Activated T-cell treated with anti-CD3 and anti-CD28 coated beads, Interleukin-2, amount 50 U/mL, for 4 hours (primary cell): Measurements from ENCODE around the gene OXCT1. TPM values are rescaled to one million over a fixed set of nuclear protein-coding genes. Genes with fewer than 3 reads are reported as not detected.

Source experiments
- ATAC-seq, 2 donors: fragments of 200-7000 bp; cut with Tn5 transposase; one replicate each; pipeline ENCODE4 v1.10.0; 2021
- DNase-seq: peaks from one replicate; pipeline ENCODE4 v3.0.0-alpha.2; 2020
- H3K27me3 Mint-ChIP-seq: one replicate; pipeline ENCODE4 v1.8.0; 2021; ENCODE audit warnings: low read depth, mixed read lengths
- H3K36me3 Mint-ChIP-seq: one replicate; pipeline ENCODE4 v1.8.0; 2022; ENCODE audit warnings: mixed read lengths; ENCODE audit not compliant: insufficient read depth
- H3K4me1 Mint-ChIP-seq: one replicate; pipeline ENCODE4 v1.8.0; 2021; ENCODE audit warnings: low read depth, mixed read lengths
- H3K4me3 Mint-ChIP-seq: one replicate; pipeline ENCODE4 v1.8.0; 2021; ENCODE audit warnings: mild to moderate bottlenecking, moderate library complexity, mixed read lengths
- H3K9me3 Mint-ChIP-seq: one replicate; pipeline ENCODE4 v1.8.0; 2021; ENCODE audit warnings: mixed read lengths
- total RNA-seq, 3 donors: library from RNA; stranded (reverse); gene quantifications; one replicate each; pipeline ENCODE4 v1.2.1, GENCODE V29; 2021

OXCT1 gene
- total RNA-seq, 3 donors from 2014 or later: 77.8 to 96.1 (median 89.7) TPM

- H3K4me3 Mint-ChIP-seq: no peak overlapping the region
- no peaks in the 10 kb centered on the region for H3K9me3 Mint-ChIP-seq
- ATAC-seq (no peak), DNase-seq (no peak)
- no peaks in the 10 kb centered on the region for H3K27me3 Mint-ChIP-seq
- peaks cover 44% of the 10 kb centered on the region for H3K36me3 Mint-ChIP-seq
- H3K4me1 Mint-ChIP-seq: no peaks in the 10 kb centered on the region
These were observed 80.0 kb downstream of the OXCT1 start for GRCh38 chr5:41790038-41790776.

DNA sequence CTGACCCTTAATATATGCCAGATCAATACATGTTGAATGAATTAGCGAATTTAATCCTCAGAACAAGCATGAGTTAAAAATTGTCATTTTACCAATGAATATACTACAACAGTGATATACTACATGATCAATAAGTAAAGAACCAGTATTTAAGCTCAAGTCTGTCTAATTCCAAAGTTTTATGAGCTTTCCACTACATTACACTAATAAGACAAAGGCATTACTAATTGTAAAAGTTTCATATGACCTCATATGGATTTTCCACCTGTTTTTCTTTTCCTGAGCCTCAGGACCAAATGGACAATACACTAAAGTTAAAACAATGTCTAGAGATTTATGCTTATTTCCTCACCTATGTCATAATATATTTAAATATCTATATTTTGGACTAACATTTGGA is 80.8 kb downstream of the OXCT1 start:
- Mint-ChIP-seq H3K4me3 (no peak overlapping the region), H3K9me3 (no peaks in the 10 kb centered on the region), H3K4me1 (no peaks in the 10 kb centered on the region), H3K36me3 (peaks cover 47% of the 10 kb centered on the region), H3K27me3 (no peaks in the 10 kb centered on the region)
- DNase-seq: no peak
- ATAC-seq: no peak

DNA sequence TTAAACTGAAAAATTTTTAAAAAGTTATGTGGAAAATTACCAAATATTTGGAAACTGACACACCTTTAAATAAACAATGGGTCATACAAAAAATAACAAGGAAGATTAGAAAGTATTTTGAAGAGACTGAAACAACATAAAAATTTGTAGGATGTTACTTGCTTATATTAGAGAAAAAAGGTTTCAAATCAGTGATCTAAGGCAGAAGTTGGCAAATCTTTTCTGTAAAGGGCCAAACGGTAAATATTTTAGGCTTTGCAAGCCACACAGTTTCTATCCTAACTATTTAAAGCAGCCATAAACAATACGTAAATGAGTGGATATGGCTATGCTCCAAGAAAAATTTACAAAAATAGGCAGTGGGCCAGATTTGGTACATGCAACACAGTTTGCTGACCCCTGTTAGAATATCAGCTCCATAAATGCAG is 81.3 kb downstream of the OXCT1 start:
- DNase-seq (no peak), ATAC-seq (no peak)
- no peaks in the 10 kb centered on the region for H3K9me3 Mint-ChIP-seq
- no peaks in the 10 kb centered on the region for H3K4me1 Mint-ChIP-seq
- peaks cover 48% of the 10 kb centered on the region for H3K36me3 Mint-ChIP-seq
- no peak overlapping the region for H3K4me3 Mint-ChIP-seq
- no peaks in the 10 kb centered on the region for H3K27me3 Mint-ChIP-seq

GRCh38 chr5:41787265-41787664 is 83.0 kb downstream of the OXCT1 start:
- no peak overlapping the region for H3K4me3 Mint-ChIP-seq
- no peak for DNase-seq
- ATAC-seq: no peak
- H3K27me3 Mint-ChIP-seq: no peaks in the 10 kb centered on the region
- peaks cover 52% of the 10 kb centered on the region for H3K36me3 Mint-ChIP-seq
- no peaks in the 10 kb centered on the region for H3K9me3 Mint-ChIP-seq
- H3K4me1 Mint-ChIP-seq: no peaks in the 10 kb centered on the region

DNA sequence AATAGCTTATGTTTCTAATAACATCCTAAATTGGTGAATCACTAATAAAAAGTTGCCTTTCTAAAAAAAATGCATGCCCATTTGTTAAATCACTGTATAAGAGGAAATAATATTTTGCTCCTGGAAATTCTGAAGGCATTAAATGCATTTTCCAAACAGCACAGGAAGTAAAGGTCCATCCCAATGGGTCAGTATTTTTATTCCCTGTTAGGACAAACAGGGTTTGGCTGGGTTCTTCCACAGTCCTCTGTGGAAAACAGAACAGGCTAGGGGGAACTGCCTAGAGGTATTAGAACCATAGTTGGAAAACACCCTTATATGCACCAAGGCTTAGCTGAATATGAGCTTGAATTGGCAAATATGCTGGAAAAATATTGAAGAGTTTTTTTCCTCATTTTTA is 85.2 kb downstream of the OXCT1 start:
- Mint-ChIP-seq H3K4me1 (no peaks in the 10 kb centered on the region), H3K4me3 (no peak overlapping the region), H3K27me3 (no peaks in the 10 kb centered on the region), H3K9me3 (no peaks in the 10 kb centered on the region), H3K36me3 (peaks cover 46% of the 10 kb centered on the region)
- DNase-seq (no peak), ATAC-seq (no peak)

DNA sequence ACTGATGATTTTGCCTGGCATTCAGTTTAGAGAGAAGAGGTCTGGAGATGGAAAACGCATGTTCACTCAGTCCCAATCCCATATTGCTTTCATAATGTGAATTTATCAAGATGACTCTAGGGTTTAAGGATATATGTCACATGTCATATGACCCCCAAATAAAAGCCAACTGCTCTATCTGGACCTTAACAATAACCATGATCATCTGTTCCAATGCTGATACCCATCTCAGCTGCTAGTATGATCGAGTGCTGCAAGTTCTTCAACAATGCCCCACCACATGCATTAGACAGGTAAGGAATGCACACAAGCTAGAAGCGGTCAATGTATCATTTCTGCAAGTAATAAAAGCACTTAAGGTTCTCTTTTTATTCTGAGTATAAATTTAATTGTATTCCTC is 91.8 kb downstream of the OXCT1 start:
- ATAC-seq (no peak), DNase-seq (no peak)
- no peaks in the 10 kb centered on the region for H3K9me3 Mint-ChIP-seq
- peaks cover 24% of the 10 kb centered on the region for H3K36me3 Mint-ChIP-seq
- H3K4me3 Mint-ChIP-seq: no peak overlapping the region
- H3K27me3 Mint-ChIP-seq: no peaks in the 10 kb centered on the region
- H3K4me1 Mint-ChIP-seq: no peaks in the 10 kb centered on the region

GRCh38 chr5:41776435-41776834 is 93.8 kb downstream of the OXCT1 start:
- DNase-seq (no peak), ATAC-seq (no peak)
- Mint-ChIP-seq H3K4me1 (peaks cover 4% of the 10 kb centered on the region), H3K36me3 (peaks cover 22% of the 10 kb centered on the region), H3K27me3 (no peaks in the 10 kb centered on the region), H3K4me3 (no peak overlapping the region), H3K9me3 (no peaks in the 10 kb centered on the region)

DNA sequence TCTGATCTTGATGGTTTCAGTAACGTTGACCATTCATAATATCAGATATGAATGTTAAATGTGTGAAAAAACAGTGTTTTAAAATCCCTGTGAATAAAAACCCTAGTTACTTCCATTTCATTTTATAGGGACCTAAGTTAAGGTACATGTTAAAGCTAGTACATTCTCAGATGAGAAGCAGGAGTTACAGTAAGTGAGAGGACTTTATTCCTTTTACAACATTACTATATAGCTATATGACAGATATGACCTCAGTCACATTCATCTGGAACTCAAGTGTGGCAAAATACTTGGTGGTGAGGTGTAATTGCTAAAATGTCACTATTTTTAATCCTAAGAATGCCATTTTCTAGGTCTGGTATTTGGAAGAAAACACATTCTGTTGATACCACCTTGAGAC is 96.4 kb downstream of the OXCT1 start:
- H3K9me3 Mint-ChIP-seq: no peaks in the 10 kb centered on the region
- H3K36me3 Mint-ChIP-seq: peaks cover 24% of the 10 kb centered on the region
- ATAC-seq (no peak), DNase-seq (no peak)
- no peaks in the 10 kb centered on the region for H3K27me3 Mint-ChIP-seq
- H3K4me1 Mint-ChIP-seq: peaks cover 4% of the 10 kb centered on the region
- H3K4me3 Mint-ChIP-seq: no peak overlapping the region

- no peak for DNase-seq
- peaks cover 4% of the 10 kb centered on the region for H3K4me1 Mint-ChIP-seq
- H3K36me3 Mint-ChIP-seq: peaks cover 28% of the 10 kb centered on the region
- no peak overlapping the region for H3K4me3 Mint-ChIP-seq
- no peaks in the 10 kb centered on the region for H3K9me3 Mint-ChIP-seq
- ATAC-seq: no peak
- no peaks in the 10 kb centered on the region for H3K27me3 Mint-ChIP-seq
These were observed 97.3 kb downstream of the OXCT1 start for GRCh38 chr5:41772785-41773442.

DNA sequence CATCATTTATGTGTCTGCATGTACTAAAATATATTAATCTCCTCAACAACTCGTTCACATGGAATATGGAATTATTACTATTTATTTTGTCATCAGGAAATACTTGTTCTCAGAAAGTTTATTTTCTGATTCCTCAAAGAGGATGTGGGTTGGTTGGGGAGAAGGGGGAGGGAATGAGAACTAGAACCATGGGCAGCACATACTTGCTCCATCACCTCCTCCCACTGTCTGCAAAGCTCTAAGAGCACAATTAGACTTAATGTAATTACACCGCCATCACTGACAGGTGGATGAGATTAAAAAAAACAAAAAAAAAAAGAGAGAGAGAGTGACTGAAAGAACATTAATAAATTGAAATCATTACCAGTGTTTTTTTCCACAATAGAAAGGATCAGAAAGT is 98.2 kb downstream of the OXCT1 start:
- H3K27me3 Mint-ChIP-seq: no peaks in the 10 kb centered on the region
- no peak for ATAC-seq
- no peak for DNase-seq
- no peak overlapping the region for H3K4me3 Mint-ChIP-seq
- peaks cover 4% of the 10 kb centered on the region for H3K4me1 Mint-ChIP-seq
- no peaks in the 10 kb centered on the region for H3K9me3 Mint-ChIP-seq
- H3K36me3 Mint-ChIP-seq: peaks cover 31% of the 10 kb centered on the region

DNA sequence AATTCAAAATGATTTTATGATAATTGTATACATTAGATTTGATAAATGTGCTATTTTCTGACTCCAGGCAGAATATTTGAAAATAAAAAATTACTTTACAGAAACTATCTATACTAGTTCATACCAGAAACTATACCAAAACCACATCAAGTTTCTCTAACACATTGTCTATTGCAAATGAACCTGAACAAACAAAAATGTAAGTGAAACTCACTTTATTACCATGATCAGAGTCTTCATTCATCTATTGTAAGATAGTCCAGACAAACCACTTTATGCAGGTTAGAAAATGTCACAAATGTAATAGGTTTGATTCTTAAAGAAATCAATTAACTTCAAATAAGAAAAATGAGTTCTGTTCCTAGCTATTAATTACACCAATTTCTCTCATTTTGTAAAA is 99.4 kb downstream of the OXCT1 start:
- peaks cover 4% of the 10 kb centered on the region for H3K4me1 Mint-ChIP-seq
- ATAC-seq (no peak), DNase-seq (no peak)
- no peaks in the 10 kb centered on the region for H3K9me3 Mint-ChIP-seq
- H3K4me3 Mint-ChIP-seq: no peak overlapping the region
- peaks cover 32% of the 10 kb centered on the region for H3K36me3 Mint-ChIP-seq
- H3K27me3 Mint-ChIP-seq: no peaks in the 10 kb centered on the region

GRCh38 chr5:41768692-41769091 is 101.5 kb downstream of the OXCT1 start:
- Mint-ChIP-seq H3K4me3 (no peak overlapping the region), H3K27me3 (no peaks in the 10 kb centered on the region), H3K4me1 (peaks cover 5% of the 10 kb centered on the region), H3K9me3 (no peaks in the 10 kb centered on the region), H3K36me3 (peaks cover 41% of the 10 kb centered on the region)
- no peak for ATAC-seq
- DNase-seq: no peak

GRCh38 chr5:41764650-41765049 is 105.6 kb downstream of the OXCT1 start:
- H3K36me3 Mint-ChIP-seq: peaks cover 68% of the 10 kb centered on the region
- DNase-seq (no peak), ATAC-seq (no peak)
- no peak overlapping the region for H3K4me3 Mint-ChIP-seq
- peaks cover 1% of the 10 kb centered on the region for H3K4me1 Mint-ChIP-seq
- H3K9me3 Mint-ChIP-seq: no peaks in the 10 kb centered on the region
- H3K27me3 Mint-ChIP-seq: no peaks in the 10 kb centered on the region

GRCh38 chr5:41763574-41763973 is 106.7 kb downstream of the OXCT1 start:
- DNase-seq (no peak), ATAC-seq (no peak)
- H3K27me3 Mint-ChIP-seq: no peaks in the 10 kb centered on the region
- H3K4me1 Mint-ChIP-seq: peaks cover 1% of the 10 kb centered on the region
- H3K4me3 Mint-ChIP-seq: no peak overlapping the region
- H3K36me3 Mint-ChIP-seq: peaks cover 71% of the 10 kb centered on the region
- no peaks in the 10 kb centered on the region for H3K9me3 Mint-ChIP-seq

GRCh38 chr5:41763081-41763480 is 107.1 kb downstream of the OXCT1 start:
- DNase-seq: no peak
- no peaks in the 10 kb centered on the region for H3K9me3 Mint-ChIP-seq
- H3K36me3 Mint-ChIP-seq: peaks cover 72% of the 10 kb centered on the region

More at GRCh38 chr5:41763081-41763480, 107.1 kb downstream of the OXCT1 start:
- Mint-ChIP-seq H3K27me3 (no peaks in the 10 kb centered on the region), H3K4me1 (peaks cover 1% of the 10 kb centered on the region), H3K4me3 (no peak overlapping the region)
- ATAC-seq: no peak
